ENCODE measurements around the gene PTPRM. TPM values are rescaled to one million over a fixed set of nuclear protein-coding genes. Genes with fewer than 3 reads are reported as not detected.

PTPRM gene
- total and polyA plus RNA-seq, 2 experiments from 2014 or later = 30.9 to 62.8 TPM

DNA sequence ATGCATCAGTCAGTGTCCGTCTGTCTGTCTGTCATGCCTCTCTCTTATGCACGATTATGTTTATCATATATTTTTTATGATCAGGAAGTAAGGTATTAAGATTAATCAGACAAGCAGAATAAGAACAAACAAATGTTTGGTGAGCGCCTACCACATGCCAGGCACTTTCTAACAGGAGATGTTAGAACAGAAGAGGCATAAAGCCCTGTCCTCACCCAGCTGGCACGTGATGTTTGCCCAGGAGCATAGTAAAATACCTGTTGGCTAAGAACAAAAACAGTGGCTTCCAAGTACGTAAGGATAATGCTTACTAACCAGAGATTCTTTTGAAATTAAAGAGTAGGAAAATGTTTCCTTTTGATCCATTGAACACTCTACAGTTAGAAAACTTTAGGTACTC is 661.9 kb downstream of the PTPRM start:
- Histone ChIP-seq H3K9me2 (ENCODE audit: insufficient read depth) (no peaks in the 10 kb centered on the region), H3K9me3 (ENCODE audit: low read depth) (no peaks in the 10 kb centered on the region), H3K36me3 (ENCODE audit: low read depth) (no peaks in the 10 kb centered on the region), H3K4me2 (ENCODE audit: unreplicated experiment) (no peak overlapping the region), H3K79me2 (ENCODE audit: insufficient read depth) (no peaks in the 10 kb centered on the region), H3K27me3 (replicated peaks; ENCODE audit: insufficient read depth) (no peaks in the 10 kb centered on the region), H3K27ac (no peak overlapping the region), H2AFZ (no peak overlapping the region), H4K20me1 (ENCODE audit: insufficient read depth) (no peaks in the 10 kb centered on the region), H3F3A (ENCODE audit: insufficient read depth) (no peaks in the 10 kb centered on the region), H3K4me3 (no peak overlapping the region), H3K4me1 (ENCODE audit: insufficient read depth) (no peaks in the 10 kb centered on the region), H3K9ac (no peak overlapping the region)
- no peak for DNase-seq
- WGBS, 2 experiments (ENCODE audit: low coverage in 1 of 2, low lambda C conversion rate in 2 of 2, missing lambda C conversion rate in 2 of 2) = 93 to 96% methylated on average over 5 of the region's 5 CpGs
- TF ChIP-seq EZH2phosphoT487 (IDR thresholded peaks at IDR 0.05; ENCODE audit: insufficient read depth, low read depth) = no peak
- no peak for TF ChIP-seq EZH2 (IDR thresholded peaks at IDR 0.05; ENCODE audit: insufficient read depth, poor library complexity, severe bottlenecking)
- in situ Hi-C loops (cut with MboI) = no loop called here

DNA sequence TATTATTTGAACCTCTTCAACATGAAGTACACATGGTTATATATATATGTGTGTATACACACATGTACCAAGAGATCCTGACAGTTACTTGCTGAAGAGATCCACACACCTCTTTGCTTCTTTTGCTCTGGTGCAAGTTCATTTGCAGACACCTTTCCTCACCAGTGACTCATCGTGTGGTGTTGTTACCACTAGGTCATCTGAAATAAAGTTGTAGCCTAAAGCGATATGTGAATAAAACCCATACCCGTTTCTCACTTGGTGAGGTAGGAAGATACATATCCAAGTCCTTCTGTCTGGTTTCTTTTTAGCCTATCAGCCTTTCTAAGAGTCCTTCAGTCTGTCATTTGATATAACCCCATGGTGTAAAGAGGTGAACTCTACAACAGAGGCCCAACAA is 662.7 kb downstream of the PTPRM start:
- in situ Hi-C loops (cut with MboI) = no loop called here
- H2AFZ ChIP-seq = no peak overlapping the region
- H3K9me3 ChIP-seq (ENCODE audit: low read depth) = no peaks in the 10 kb centered on the region
- H3K36me3 ChIP-seq (ENCODE audit: low read depth) = no peaks in the 10 kb centered on the region
- no peaks in the 10 kb centered on the region for H3K79me2 ChIP-seq (ENCODE audit: insufficient read depth)
- WGBS, 2 experiments (ENCODE audit: low coverage in 1 of 2, low lambda C conversion rate in 2 of 2, missing lambda C conversion rate in 2 of 2) = 97% methylated on average over 3 of the region's 3 CpGs
- no peak overlapping the region for H3K9ac ChIP-seq
- H3K4me1 ChIP-seq (ENCODE audit: insufficient read depth) = no peaks in the 10 kb centered on the region
- H3F3A ChIP-seq (ENCODE audit: insufficient read depth) = no peaks in the 10 kb centered on the region
- no peaks in the 10 kb centered on the region for H3K27me3 ChIP-seq (replicated peaks; ENCODE audit: insufficient read depth)
- H3K9me2 ChIP-seq (ENCODE audit: insufficient read depth) = no peaks in the 10 kb centered on the region
- H3K4me3 ChIP-seq = no peak overlapping the region
- no peaks in the 10 kb centered on the region for H4K20me1 ChIP-seq (ENCODE audit: insufficient read depth)
- H3K4me2 ChIP-seq (ENCODE audit: unreplicated experiment) = no peak overlapping the region
- DNase-seq = no peak
- TF ChIP-seq EZH2phosphoT487 (IDR thresholded peaks at IDR 0.05; ENCODE audit: insufficient read depth, low read depth) (no peak), EZH2 (IDR thresholded peaks at IDR 0.05; ENCODE audit: insufficient read depth, poor library complexity, severe bottlenecking) (no peak)
- H3K27ac ChIP-seq = no peak overlapping the region

DNA sequence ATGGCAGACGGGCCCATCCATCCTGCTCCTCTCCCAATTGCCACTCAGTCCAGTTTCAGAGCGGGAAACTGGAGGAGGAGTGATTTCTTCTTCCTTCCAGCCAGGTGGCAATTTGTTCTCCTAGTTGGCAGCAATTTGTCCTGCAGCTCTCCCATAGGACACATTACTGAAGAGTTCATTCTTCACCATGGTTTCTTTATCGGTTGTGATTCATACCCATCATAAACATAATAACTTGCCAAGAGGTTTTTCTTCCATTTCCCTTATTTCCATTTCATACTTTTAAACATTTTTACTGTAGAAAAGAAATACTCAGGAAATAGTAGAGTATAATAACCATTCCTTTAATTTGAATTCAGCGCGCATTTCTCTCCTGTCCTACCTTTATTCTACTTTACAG is 664.2 kb downstream of the PTPRM start:
- no peaks in the 10 kb centered on the region for H3F3A ChIP-seq (ENCODE audit: insufficient read depth)
- H3K36me3 ChIP-seq (ENCODE audit: low read depth) = no peaks in the 10 kb centered on the region
- H3K4me3 ChIP-seq = no peak overlapping the region
- H3K27ac ChIP-seq = no peak overlapping the region
- no peak overlapping the region for H2AFZ ChIP-seq
- no peak overlapping the region for H3K9ac ChIP-seq
- H3K9me2 ChIP-seq (ENCODE audit: insufficient read depth) = no peaks in the 10 kb centered on the region
- H3K9me3 ChIP-seq (ENCODE audit: low read depth) = no peaks in the 10 kb centered on the region
- in situ Hi-C loops (cut with MboI) = no loop called here
- DNase-seq = no peak
- H3K27me3 ChIP-seq (replicated peaks; ENCODE audit: insufficient read depth) = no peaks in the 10 kb centered on the region
- no peaks in the 10 kb centered on the region for H3K4me1 ChIP-seq (ENCODE audit: insufficient read depth)
- H3K4me2 ChIP-seq (ENCODE audit: unreplicated experiment) = no peak overlapping the region
- no peaks in the 10 kb centered on the region for H3K79me2 ChIP-seq (ENCODE audit: insufficient read depth)
- no peak for TF ChIP-seq EZH2phosphoT487 (IDR thresholded peaks at IDR 0.05; ENCODE audit: insufficient read depth, low read depth)
- 83% methylated on average over 5 of the region's 5 CpGs for WGBS, 2 experiments (ENCODE audit: low coverage in 1 of 2, low lambda C conversion rate in 2 of 2, missing lambda C conversion rate in 2 of 2)
- no peaks in the 10 kb centered on the region for H4K20me1 ChIP-seq (ENCODE audit: insufficient read depth)

DNA sequence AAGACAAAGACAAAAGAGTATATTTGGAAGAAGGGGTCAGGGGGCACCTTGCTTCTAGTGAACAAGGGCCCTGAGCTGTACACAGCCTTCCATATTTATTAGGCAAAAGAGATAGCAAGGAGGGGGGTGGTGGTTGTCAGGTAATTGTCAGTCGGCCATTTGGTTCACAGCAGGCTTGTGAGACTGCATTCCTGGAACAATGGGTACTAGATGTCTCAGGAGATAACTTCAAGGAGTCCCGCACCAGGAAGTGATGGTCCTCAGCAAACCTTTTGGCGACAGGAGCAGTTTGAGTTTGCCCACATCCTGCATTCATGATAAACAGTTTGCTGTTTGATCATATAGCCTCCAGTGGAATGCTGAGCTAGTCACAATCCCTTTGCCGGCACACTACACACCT is 665.7 kb downstream of the PTPRM start:
- H3K9me3 ChIP-seq (ENCODE audit: low read depth) = no peaks in the 10 kb centered on the region
- H3K27me3 ChIP-seq (replicated peaks; ENCODE audit: insufficient read depth) = no peaks in the 10 kb centered on the region
- no peak overlapping the region for H3K4me3 ChIP-seq
- TF ChIP-seq EZH2phosphoT487 (IDR thresholded peaks at IDR 0.05; ENCODE audit: insufficient read depth, low read depth) (no peak), EZH2 (IDR thresholded peaks at IDR 0.05; ENCODE audit: insufficient read depth, poor library complexity, severe bottlenecking) (no peak)
- no peaks in the 10 kb centered on the region for H4K20me1 ChIP-seq (ENCODE audit: insufficient read depth)
- no peak for DNase-seq
- no peak overlapping the region for H3K27ac ChIP-seq
- H2AFZ ChIP-seq = no peak overlapping the region
- H3F3A ChIP-seq (ENCODE audit: insufficient read depth) = no peaks in the 10 kb centered on the region
- in situ Hi-C loops (cut with MboI) = no loop called here
- no peak overlapping the region for H3K4me2 ChIP-seq (ENCODE audit: unreplicated experiment)
- H3K4me1 ChIP-seq (ENCODE audit: insufficient read depth) = no peaks in the 10 kb centered on the region
- no peak overlapping the region for H3K9ac ChIP-seq
- no peaks in the 10 kb centered on the region for H3K9me2 ChIP-seq (ENCODE audit: insufficient read depth)
- no peaks in the 10 kb centered on the region for H3K36me3 ChIP-seq (ENCODE audit: low read depth)
- H3K79me2 ChIP-seq (ENCODE audit: insufficient read depth) = no peaks in the 10 kb centered on the region
- WGBS, 2 experiments (ENCODE audit: low coverage in 1 of 2, low lambda C conversion rate in 2 of 2, missing lambda C conversion rate in 2 of 2) = 66 to 67% methylated on average over 4 of the region's 4 CpGs

DNA sequence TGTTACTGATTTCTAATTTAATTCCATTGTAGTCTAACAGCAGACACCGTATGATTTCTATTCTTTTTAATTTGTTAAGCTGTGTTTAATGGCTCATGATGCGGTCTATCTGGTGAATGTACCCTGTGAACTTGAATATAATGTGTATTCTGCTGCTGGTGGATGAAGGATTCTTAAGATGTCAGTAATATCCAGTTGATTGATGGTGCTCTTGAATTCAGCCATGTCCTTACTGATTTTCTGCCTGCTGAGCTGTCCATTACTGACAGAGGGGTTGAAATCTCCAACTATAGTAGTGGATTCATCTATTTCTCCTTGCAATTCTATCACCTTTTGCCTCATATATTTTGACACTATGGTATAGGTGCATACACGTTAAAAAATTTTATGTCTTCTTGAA is 668.8 kb downstream of the PTPRM start:
- H3K9me3 ChIP-seq (ENCODE audit: low read depth) = no peaks in the 10 kb centered on the region
- H3K27me3 ChIP-seq (replicated peaks; ENCODE audit: insufficient read depth) = no peaks in the 10 kb centered on the region
- no peak overlapping the region for H3K27ac ChIP-seq
- no peak for DNase-seq
- H3K4me1 ChIP-seq (ENCODE audit: insufficient read depth) = no peaks in the 10 kb centered on the region
- no peaks in the 10 kb centered on the region for H3K9me2 ChIP-seq (ENCODE audit: insufficient read depth)
- no peak overlapping the region for H3K4me2 ChIP-seq (ENCODE audit: unreplicated experiment)
- no peaks in the 10 kb centered on the region for H3K36me3 ChIP-seq (ENCODE audit: low read depth)
- in situ Hi-C loops (cut with MboI) = no loop called here
- no peak overlapping the region for H3K4me3 ChIP-seq
- H2AFZ ChIP-seq = no peak overlapping the region
- no peak overlapping the region for H3K9ac ChIP-seq
- TF ChIP-seq EZH2phosphoT487 (IDR thresholded peaks at IDR 0.05; ENCODE audit: insufficient read depth, low read depth) = no peak
- TF ChIP-seq EZH2 (IDR thresholded peaks at IDR 0.05; ENCODE audit: insufficient read depth, poor library complexity, severe bottlenecking) = no peak
- H4K20me1 ChIP-seq (ENCODE audit: insufficient read depth) = no peaks in the 10 kb centered on the region
- H3K79me2 ChIP-seq (ENCODE audit: insufficient read depth) = no peaks in the 10 kb centered on the region
- no peaks in the 10 kb centered on the region for H3F3A ChIP-seq (ENCODE audit: insufficient read depth)
- 93 to 94% methylated on average over 3 of the region's 3 CpGs for WGBS, 2 experiments (ENCODE audit: low coverage in 1 of 2, low lambda C conversion rate in 2 of 2, missing lambda C conversion rate in 2 of 2)
